Stomach (tissue), 9 donors: ENCODE data around the gene EXT2. TPM values are rescaled to one million over a fixed set of nuclear protein-coding genes. Genes with fewer than 3 reads are reported as not detected.

Source experiments
- DNase-seq, 2 donors: peaks; one replicate each; pipeline versions ENCODE4 v3.0.0 to v3.0.0-alpha.2; 2013 to 2019
- H3K27ac ChIP-seq, 5 donors: fragments of 200-600 bp in 4 of 5; sonication (generic) in 4 of 5; one replicate each; pipeline ENCODE4 v1.5.1; 2013 to 2019; ENCODE audit warnings: mild to moderate bottlenecking in 1 of 5, moderate library complexity in 1 of 5
- H3K27me3 ChIP-seq, 3 donors: fragments of 200-600 bp; sonication (generic); one replicate each; pipeline ENCODE4 v1.5.1; 2017 to 2019; ENCODE audit warnings: mixed run types in 1 of 3
- H3K36me3 ChIP-seq, 4 donors: fragments of 200-600 bp; sonication (generic); 1 replicate in 3 of 4; 2 replicates in 1 of 4; pipeline ENCODE4 v1.5.1; 2016 to 2019
- H3K4me1 ChIP-seq, 4 donors: fragments of 200-600 bp; sonication (generic); one replicate each; pipeline ENCODE4 v1.5.1; 2016 to 2019
- H3K4me3 ChIP-seq, 4 donors: fragments of 200-600 bp; sonication (generic) in 3 of 4; one replicate each; pipeline ENCODE4 v1.5.1; 2016 to 2019; ENCODE audit warnings: mild to moderate bottlenecking in 1 of 4
- H3K9me3 ChIP-seq, 4 donors: fragments of 200-600 bp; sonication (generic); one replicate each; pipeline ENCODE4 v1.5.1; 2016 to 2019
- EP300 ChIP-seq: sonication (generic); formaldehyde crosslinking; IDR thresholded peaks from one replicate; pipeline ENCODE4 v1.6.1; 2017; ENCODE audit warnings: antibody characterized with exemption
- POLR2A ChIP-seq, 4 donors: fragments of 450-650 bp; IDR thresholded peaks; one replicate each; pipeline ENCODE4 v1.6.1; 2016; ENCODE audit warnings: antibody characterized with exemption in 4 of 4, control low read depth in 2 of 4, mild to moderate bottlenecking in 1 of 4, moderate library complexity in 1 of 4
- POLR2AphosphoS5 ChIP-seq, 3 donors: sonication (generic); formaldehyde crosslinking; IDR thresholded peaks; one replicate each; pipeline ENCODE4 v1.6.1; 2016; ENCODE audit warnings: antibody characterized with exemption in 3 of 3
- WGBS, 5 donors: extraction: QIAGEN DNeasy Blood & Tissue Kit in 3 of 5; methylation state at CpG; one replicate each; pipeline versions ENCODE4 v1.1.5 to v1.1.7; 2013 to 2018; 5-methylcytosine and 5-hydroxymethylcytosine counted together
- intact Hi-C: fragments of 100-400 bp; cut with DNase I; formaldehyde crosslinking; loops from one replicate; pipeline ENCODE4 v1.15.1; 2023; ENCODE audit warnings: low total_unique reads
- polyA plus RNA-seq, 3 donors: library from polyadenylated mRNA; stranded (reverse); fragments of 200-250 nt; gene quantifications; one replicate each; pipeline ENCODE4 v1.2.3, GENCODE V29; 2013
- total RNA-seq, 5 donors: library from RNA; depleted of rRNA; stranded (reverse); fragments of >200 nt; gene quantifications; one replicate each; pipeline versions ENCODE4 v1.1.0 to v1.2.3, GENCODE V29; 2014 to 2016
- TF ChIP-seq, protein P1 (sequence below), 7 experiments: fragments of 450-650 bp in 4 of 7; fragments of 200-600 bp in 3 of 7; sonication (generic) in 3 of 7; IDR thresholded peaks; one replicate each; pipeline ENCODE4 v1.5.1; 2016 to 2019; ENCODE audit warnings: antibody characterized with exemption in 7 of 7, control low read depth in 2 of 7, mild to moderate bottlenecking in 1 of 7
- donor health status: healthy with polysubstance abuse.
- donor health status: Bipolar disorder and iron deficiency.
- donor health status: healthy.

Gene EXT2
- total and polyA plus RNA-seq, 8 donors, result 10.5 to 93.8 (median 16.0) TPM

DNA sequence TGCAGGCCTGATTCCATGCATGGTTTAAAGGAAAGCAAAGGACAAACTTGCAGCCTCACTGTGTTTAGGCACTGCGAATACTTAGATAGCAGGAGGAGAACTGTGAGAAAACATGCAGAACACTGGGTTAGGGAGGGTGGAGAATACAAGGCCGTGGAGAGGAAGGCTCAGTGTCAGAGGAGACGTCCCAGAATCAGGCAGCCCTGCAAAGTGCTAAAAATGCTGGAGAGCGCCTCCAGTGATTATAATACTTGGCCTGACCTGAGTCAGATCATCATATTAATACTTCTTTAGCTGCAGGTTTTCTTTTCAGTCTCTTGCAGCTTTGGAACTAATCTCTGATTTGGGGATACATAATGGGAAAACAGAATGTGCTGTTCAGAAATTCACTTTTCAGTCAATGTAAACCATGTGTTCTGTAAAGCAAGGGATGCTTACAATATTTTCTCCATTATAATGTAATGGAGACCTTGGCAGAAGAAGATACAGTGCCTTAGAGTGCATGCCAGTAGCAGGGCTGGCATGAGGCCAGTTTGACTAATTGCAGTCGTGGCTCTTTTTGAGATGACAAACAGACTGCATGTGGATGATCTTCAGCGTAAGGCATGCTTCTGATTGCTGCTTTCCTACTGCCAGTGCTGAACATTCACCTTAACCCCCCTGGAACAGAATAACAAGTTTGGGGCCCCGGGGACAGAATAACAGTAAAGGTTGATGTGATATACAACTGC lies 16.8 kb downstream of the EXT2 start:
- H3K27me3 ChIP-seq, result no peaks in the 10 kb centered on the region
- H3K27ac ChIP-seq, result no peak overlapping the region
- H3K4me1 ChIP-seq, result peaks cover 0 to 25% (median 11%) of the 10 kb centered on the region in 4 donors
- no peaks in the 10 kb centered on the region for H3K9me3 ChIP-seq
- intact Hi-C loops, result no loop called here
- H3K36me3 ChIP-seq, result peaks cover 33 to 87% (median 73%) of the 10 kb centered on the region in 4 donors
- TF ChIP-seq EP300 (no peak), POLR2A (IDR thresholded peaks at IDR 0.05) (no peak), POLR2AphosphoS5 (IDR thresholded peaks at IDR 0.05) (no peak)
- TF ChIP-seq, protein P1, sequence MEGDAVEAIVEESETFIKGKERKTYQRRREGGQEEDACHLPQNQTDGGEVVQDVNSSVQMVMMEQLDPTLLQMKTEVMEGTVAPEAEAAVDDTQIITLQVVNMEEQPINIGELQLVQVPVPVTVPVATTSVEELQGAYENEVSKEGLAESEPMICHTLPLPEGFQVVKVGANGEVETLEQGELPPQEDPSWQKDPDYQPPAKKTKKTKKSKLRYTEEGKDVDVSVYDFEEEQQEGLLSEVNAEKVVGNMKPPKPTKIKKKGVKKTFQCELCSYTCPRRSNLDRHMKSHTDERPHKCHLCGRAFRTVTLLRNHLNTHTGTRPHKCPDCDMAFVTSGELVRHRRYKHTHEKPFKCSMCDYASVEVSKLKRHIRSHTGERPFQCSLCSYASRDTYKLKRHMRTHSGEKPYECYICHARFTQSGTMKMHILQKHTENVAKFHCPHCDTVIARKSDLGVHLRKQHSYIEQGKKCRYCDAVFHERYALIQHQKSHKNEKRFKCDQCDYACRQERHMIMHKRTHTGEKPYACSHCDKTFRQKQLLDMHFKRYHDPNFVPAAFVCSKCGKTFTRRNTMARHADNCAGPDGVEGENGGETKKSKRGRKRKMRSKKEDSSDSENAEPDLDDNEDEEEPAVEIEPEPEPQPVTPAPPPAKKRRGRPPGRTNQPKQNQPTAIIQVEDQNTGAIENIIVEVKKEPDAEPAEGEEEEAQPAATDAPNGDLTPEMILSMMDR (IDR thresholded peaks at IDR 0.05), result no peak
- 53 to 73% (median 68%) methylated on average over 7 of the region's 7 CpGs for WGBS, 5 donors
- H3K4me3 ChIP-seq, result no peak overlapping the region
- peak in 1 of 2 donors; percentile 63 for DNase-seq

DNA sequence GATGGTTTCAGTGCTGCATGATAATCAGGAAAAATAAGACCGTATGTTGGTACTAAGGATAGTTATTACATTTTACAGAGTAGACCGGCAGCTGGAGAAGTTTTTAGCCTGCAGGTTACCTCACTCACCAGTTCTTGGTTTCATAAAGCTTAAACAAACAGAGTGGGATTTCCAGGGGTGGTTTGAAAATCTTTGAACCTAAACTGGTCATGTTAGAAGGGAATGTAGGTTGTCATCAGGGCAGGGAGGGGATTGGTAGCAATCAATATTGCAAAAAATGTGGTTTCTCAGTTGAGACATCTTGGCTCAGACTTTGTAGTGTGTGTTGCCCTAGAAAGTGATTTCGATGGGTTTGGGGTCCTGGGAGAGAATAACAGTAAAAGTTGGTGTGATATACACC lies 17.5 kb downstream of the EXT2 start:
- no peak overlapping the region for H3K27ac ChIP-seq
- intact Hi-C loops, result no loop called here
- no peak for DNase-seq
- H3K27me3 ChIP-seq, result no peaks in the 10 kb centered on the region
- TF ChIP-seq, protein P1 (IDR thresholded peaks at IDR 0.05), result no peak
- TF ChIP-seq POLR2AphosphoS5 (IDR thresholded peaks at IDR 0.05), result no peak
- TF ChIP-seq EP300, result no peak
- TF ChIP-seq POLR2A (IDR thresholded peaks at IDR 0.05), result no peak
- H3K36me3 ChIP-seq, result peaks cover 38 to 89% (median 73%) of the 10 kb centered on the region in 4 donors
- 84 to 91% (median 90%) methylated on average over 3 of the region's 3 CpGs for WGBS, 5 donors
- H3K4me3 ChIP-seq, result no peak overlapping the region
- no peaks in the 10 kb centered on the region for H3K9me3 ChIP-seq
- H3K4me1 ChIP-seq, result peaks cover 0 to 25% (median 11%) of the 10 kb centered on the region in 4 donors

DNA sequence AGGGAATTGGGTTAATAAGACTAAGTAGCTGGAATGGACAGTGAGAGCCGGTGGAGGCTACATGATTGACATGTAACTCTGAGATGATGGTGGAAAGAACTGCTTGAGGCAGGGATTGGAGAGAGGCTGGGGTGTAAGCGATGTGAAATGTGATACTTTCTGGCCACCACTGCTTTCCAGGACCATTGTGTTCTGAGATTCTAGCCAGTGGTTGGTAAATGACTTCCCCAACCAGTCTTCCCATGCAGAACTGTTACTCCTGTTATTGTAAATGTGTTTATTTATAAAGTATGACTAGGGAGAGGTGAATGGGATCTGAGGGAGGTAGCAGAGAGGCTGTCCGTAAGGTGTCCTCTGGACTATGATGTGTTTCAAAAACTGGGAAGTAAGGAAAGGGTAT lies 18.1 kb downstream of the EXT2 start:
- no peaks in the 10 kb centered on the region for H3K27me3 ChIP-seq
- H3K36me3 ChIP-seq, result peaks cover 35 to 88% (median 69%) of the 10 kb centered on the region in 4 donors
- no peaks in the 10 kb centered on the region for H3K9me3 ChIP-seq
- WGBS, 5 donors, result 87 to 92% (median 91%) methylated on average over 3 of the region's 3 CpGs
- H3K27ac ChIP-seq, result no peak overlapping the region
- no peak for DNase-seq
- peaks cover 0 to 25% (median 11%) of the 10 kb centered on the region in 4 donors for H3K4me1 ChIP-seq
- H3K4me3 ChIP-seq, result no peak overlapping the region
- intact Hi-C loops, result no loop called here
- TF ChIP-seq, protein P1 (IDR thresholded peaks at IDR 0.05), result no peak
- TF ChIP-seq POLR2AphosphoS5 (IDR thresholded peaks at IDR 0.05) (no peak), EP300 (no peak), POLR2A (IDR thresholded peaks at IDR 0.05) (no peak)

DNA sequence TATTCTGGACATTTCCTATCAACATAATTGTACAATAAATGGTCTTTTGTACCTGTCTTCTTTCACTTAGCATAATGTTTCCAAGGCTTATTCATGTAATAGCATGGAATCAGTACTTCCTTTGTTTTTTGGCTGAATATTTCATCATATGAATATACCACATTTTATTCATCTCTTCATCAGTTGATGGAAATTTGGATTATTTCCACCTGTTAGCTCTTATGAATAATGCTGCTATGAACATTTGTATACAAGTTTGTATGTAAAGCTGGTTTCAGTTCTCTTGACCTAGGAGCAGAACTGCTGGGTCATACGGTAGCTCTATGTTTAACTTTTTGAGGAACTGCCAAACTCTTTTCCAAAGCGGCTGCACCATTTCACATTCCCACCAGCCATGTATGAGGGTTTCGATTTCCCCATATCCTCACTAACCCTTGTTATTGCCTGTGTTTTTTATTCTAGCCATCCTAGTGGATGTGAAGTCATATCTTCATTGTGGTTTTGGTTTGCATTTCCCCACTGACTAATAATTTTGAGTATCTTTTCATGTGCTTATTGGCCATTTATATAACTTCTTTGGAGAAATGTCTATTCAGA lies 20.9 kb downstream of the EXT2 start:
- no peak overlapping the region for H3K4me3 ChIP-seq
- no peaks in the 10 kb centered on the region for H3K9me3 ChIP-seq
- H3K27ac ChIP-seq, result no peak overlapping the region
- no peak for DNase-seq
- TF ChIP-seq EP300 (no peak), POLR2A (IDR thresholded peaks at IDR 0.05) (no peak), POLR2AphosphoS5 (IDR thresholded peaks at IDR 0.05) (no peak)
- TF ChIP-seq, protein P1 (IDR thresholded peaks at IDR 0.05), result no peak
- H3K4me1 ChIP-seq, result peaks cover 0 to 24% (median 8%) of the 10 kb centered on the region in 4 donors
- H3K27me3 ChIP-seq, result no peaks in the 10 kb centered on the region
- intact Hi-C loops, result no loop called here
- H3K36me3 ChIP-seq, result peaks cover 25 to 89% (median 71%) of the 10 kb centered on the region in 4 donors
- WGBS, 5 donors, result 66 to 83% (median 79%) methylated on average over 3 of the region's 3 CpGs
